ENCODE data around the gene SLC17A4. TPM values are rescaled to one million over a fixed set of nuclear protein-coding genes. Genes with fewer than 3 reads are reported as not detected.
A peak's percentile ranks its signal among the peaks of the same experiment; 100 is the strongest.

Gene SLC17A4
- total and polyA plus RNA-seq, 8 donors, result 0.58 to 12.7 (median 1.5) TPM; not detected in 5

DNA sequence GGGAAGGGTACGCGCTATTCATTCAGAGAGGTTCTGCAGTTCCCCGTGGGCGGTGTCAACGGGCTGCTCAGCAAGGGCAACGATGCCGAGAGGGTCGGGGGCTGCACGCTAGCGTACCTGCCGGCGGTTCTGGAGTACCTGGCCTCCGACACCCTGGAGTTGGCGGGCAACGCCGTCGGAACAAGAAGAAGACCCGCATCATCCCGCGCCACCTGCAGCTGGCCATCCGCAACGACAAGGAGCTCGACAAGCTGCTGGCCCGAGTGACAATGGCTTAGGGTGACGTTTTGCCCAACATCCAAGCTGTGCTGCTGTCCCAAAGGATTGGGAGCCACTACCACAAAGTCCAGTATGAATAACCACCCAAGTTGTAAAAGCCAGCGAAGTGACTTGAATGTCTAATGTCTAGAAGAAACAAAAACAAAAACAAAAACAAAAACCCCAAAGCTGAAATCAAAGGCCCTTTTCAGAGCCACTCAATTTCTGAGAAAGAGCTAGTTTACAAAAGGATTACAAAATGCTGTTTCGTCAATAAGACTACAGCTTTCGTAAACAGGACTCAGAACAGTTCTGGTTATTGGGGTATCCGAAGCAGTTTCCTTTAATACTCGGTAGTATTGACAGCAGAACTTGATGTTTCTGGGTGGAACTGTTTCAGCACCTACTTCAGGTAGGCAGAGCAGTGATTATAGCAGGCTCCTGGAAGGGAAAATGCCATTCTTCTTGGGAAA is 21.9 kb upstream of the SLC17A4 start:
- H3K4me1 ChIP-seq, result no peaks in the 10 kb centered on the region
- DNase-seq, result peak in 1 of 2 donors; percentile 16
- no peak overlapping the region for H3K27ac ChIP-seq
- H3K27me3 ChIP-seq, result peaks cover 0 to 24% (median 0%) of the 10 kb centered on the region in 3 donors
- intact Hi-C loops (cut with DNase I; ENCODE audit: low total_unique reads), result no loop called here
- no peak for TF ChIP-seq EP300 (IDR thresholded peaks at IDR 0.05)
- TF ChIP-seq POLR2A (IDR thresholded peaks at IDR 0.05), result no peak
- TF ChIP-seq, protein P1, sequence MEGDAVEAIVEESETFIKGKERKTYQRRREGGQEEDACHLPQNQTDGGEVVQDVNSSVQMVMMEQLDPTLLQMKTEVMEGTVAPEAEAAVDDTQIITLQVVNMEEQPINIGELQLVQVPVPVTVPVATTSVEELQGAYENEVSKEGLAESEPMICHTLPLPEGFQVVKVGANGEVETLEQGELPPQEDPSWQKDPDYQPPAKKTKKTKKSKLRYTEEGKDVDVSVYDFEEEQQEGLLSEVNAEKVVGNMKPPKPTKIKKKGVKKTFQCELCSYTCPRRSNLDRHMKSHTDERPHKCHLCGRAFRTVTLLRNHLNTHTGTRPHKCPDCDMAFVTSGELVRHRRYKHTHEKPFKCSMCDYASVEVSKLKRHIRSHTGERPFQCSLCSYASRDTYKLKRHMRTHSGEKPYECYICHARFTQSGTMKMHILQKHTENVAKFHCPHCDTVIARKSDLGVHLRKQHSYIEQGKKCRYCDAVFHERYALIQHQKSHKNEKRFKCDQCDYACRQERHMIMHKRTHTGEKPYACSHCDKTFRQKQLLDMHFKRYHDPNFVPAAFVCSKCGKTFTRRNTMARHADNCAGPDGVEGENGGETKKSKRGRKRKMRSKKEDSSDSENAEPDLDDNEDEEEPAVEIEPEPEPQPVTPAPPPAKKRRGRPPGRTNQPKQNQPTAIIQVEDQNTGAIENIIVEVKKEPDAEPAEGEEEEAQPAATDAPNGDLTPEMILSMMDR (IDR thresholded peaks at IDR 0.05), result no peak
- TF ChIP-seq POLR2AphosphoS5 (IDR thresholded peaks at IDR 0.05), result no peak
- no peaks in the 10 kb centered on the region for H3K36me3 ChIP-seq
- H3K4me3 ChIP-seq, result no peak overlapping the region
- 39 to 61% (median 52%) methylated on average over 27 to 30 of the region's 30 CpGs for WGBS, 5 donors
- peaks cover 0 to 22% (median 10%) of the 10 kb centered on the region in 4 donors for H3K9me3 ChIP-seq

DNA sequence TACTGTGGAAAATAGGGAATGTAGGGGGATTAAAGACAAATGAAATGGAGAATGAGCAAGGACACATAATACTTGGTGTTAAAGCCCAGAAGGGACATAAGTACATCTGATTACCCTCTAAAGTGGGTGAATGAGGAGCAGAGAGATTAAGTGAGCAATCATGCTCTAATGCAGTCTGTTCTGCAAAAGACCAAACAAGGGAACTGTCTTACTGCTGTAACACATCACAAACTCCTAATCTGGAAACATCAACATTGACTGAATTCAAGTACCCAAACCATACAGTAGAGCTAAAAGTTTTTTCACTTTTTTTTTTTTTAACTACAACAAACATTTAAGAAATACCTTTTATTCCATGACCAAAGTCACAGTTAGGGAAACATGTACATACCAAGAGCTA is 19.3 kb upstream of the SLC17A4 start:
- H3K27me3 ChIP-seq, result peaks cover 0 to 10% (median 0%) of the 10 kb centered on the region in 3 donors
- H3K9me3 ChIP-seq, result peaks cover 0 to 23% (median 12%) of the 10 kb centered on the region in 4 donors
- TF ChIP-seq, protein P1 (IDR thresholded peaks at IDR 0.05), result no peak
- TF ChIP-seq EP300 (IDR thresholded peaks at IDR 0.05) (no peak), POLR2AphosphoS5 (IDR thresholded peaks at IDR 0.05) (no peak), POLR2A (IDR thresholded peaks at IDR 0.05) (no peak)
- H3K36me3 ChIP-seq, result no peaks in the 10 kb centered on the region
- DNase-seq, result no peak
- no peaks in the 10 kb centered on the region for H3K4me1 ChIP-seq
- H3K27ac ChIP-seq, result no peak overlapping the region
- H3K4me3 ChIP-seq, result no peak overlapping the region
- intact Hi-C loops (cut with DNase I; ENCODE audit: low total_unique reads), result no loop called here

DNA sequence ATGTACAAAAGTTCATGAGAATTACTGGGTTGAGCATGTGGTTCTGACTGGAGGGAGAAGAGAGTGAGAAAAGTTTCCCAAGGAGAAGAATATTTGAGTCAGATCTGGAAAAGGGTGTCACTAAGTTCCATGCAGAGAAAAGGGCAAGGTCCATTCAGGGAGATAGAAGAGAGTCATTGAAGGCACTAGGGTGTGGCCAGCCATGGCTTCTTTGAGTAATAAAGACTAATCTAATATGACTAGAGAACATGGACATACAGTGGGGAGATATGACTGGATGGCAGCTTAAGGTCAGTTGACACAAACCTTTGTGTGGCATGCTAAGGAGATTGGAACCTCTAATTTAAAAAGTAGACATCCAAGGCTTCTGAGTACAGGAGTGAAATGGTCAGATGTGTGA is 10.7 kb upstream of the SLC17A4 start:
- no peak overlapping the region for H3K27ac ChIP-seq
- no peaks in the 10 kb centered on the region for H3K9me3 ChIP-seq
- no peaks in the 10 kb centered on the region for H3K36me3 ChIP-seq
- no peak for TF ChIP-seq EP300 (IDR thresholded peaks at IDR 0.05)
- no peak for TF ChIP-seq POLR2AphosphoS5 (IDR thresholded peaks at IDR 0.05)
- TF ChIP-seq, protein P1 (IDR thresholded peaks at IDR 0.05), result no peak
- TF ChIP-seq POLR2A (IDR thresholded peaks at IDR 0.05), result no peak
- no peak for DNase-seq
- no peak overlapping the region for H3K4me3 ChIP-seq
- H3K4me1 ChIP-seq, result no peaks in the 10 kb centered on the region
- intact Hi-C loops (cut with DNase I; ENCODE audit: low total_unique reads), result no loop called here
- H3K27me3 ChIP-seq, result no peaks in the 10 kb centered on the region

DNA sequence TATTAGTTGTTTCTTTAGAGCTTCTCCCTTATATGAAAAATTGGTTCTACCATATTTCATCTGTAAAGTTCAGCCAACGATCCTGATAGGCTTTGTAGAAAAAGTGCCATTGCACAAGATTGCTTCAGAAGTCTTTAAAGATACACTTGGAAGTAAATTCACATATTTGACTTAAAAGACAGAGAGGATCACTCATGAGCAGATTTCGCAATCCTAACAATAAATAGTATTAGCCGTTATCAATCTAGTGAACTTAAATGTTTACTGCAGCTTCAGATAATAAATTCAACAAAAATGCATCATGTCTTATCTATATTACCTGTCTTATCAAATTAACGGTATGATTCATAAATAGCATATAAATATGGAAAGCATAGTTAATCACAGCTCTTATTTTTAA is 8.7 kb upstream of the SLC17A4 start:
- no peak for DNase-seq
- no peaks in the 10 kb centered on the region for H3K36me3 ChIP-seq
- WGBS, 5 donors, result 51 to 64% (median 52%) methylated on average over 4 of the region's 4 CpGs
- no peak for TF ChIP-seq POLR2AphosphoS5 (IDR thresholded peaks at IDR 0.05)
- H3K4me1 ChIP-seq, result no peaks in the 10 kb centered on the region
- no peak overlapping the region for H3K27ac ChIP-seq
- H3K27me3 ChIP-seq, result no peaks in the 10 kb centered on the region
- no peaks in the 10 kb centered on the region for H3K9me3 ChIP-seq
- intact Hi-C loops (cut with DNase I; ENCODE audit: low total_unique reads), result no loop called here
- H3K4me3 ChIP-seq, result no peak overlapping the region

DNA sequence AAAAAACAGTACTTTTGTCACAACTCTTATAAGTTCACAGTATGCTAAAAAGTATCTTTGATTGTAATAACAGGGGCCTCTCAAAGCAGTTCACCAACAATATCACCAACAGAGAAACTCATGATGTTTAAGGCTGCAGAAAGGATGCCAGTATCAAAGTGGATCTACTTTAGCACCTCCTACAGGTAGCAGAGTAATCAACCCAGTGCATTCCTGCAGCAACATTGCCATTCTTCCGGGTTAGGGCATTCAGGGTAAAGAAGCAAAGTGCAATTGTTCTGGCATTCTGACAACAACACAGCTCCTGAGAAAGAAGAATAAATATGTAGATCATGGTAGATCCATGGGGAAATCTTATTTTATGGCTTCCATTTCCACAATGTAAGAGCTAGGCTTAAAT is 7.6 kb upstream of the SLC17A4 start:
- Histone ChIP-seq H3K27me3 (no peaks in the 10 kb centered on the region), H3K4me1 (no peaks in the 10 kb centered on the region), H3K27ac (no peak overlapping the region), H3K36me3 (no peaks in the 10 kb centered on the region), H3K4me3 (no peak overlapping the region), H3K9me3 (no peaks in the 10 kb centered on the region)
- no peak for DNase-seq
- 56 to 77% (median 70%) methylated on average over 1 of the region's 1 CpG for WGBS, 5 donors
- TF ChIP-seq, protein P1 (IDR thresholded peaks at IDR 0.05), result no peak
- intact Hi-C loops (cut with DNase I; ENCODE audit: low total_unique reads), result no loop called here

Data from stomach (tissue), 9 donors.